ENCODE results near the gene FAM222A.

Gene FAM222A

DNA sequence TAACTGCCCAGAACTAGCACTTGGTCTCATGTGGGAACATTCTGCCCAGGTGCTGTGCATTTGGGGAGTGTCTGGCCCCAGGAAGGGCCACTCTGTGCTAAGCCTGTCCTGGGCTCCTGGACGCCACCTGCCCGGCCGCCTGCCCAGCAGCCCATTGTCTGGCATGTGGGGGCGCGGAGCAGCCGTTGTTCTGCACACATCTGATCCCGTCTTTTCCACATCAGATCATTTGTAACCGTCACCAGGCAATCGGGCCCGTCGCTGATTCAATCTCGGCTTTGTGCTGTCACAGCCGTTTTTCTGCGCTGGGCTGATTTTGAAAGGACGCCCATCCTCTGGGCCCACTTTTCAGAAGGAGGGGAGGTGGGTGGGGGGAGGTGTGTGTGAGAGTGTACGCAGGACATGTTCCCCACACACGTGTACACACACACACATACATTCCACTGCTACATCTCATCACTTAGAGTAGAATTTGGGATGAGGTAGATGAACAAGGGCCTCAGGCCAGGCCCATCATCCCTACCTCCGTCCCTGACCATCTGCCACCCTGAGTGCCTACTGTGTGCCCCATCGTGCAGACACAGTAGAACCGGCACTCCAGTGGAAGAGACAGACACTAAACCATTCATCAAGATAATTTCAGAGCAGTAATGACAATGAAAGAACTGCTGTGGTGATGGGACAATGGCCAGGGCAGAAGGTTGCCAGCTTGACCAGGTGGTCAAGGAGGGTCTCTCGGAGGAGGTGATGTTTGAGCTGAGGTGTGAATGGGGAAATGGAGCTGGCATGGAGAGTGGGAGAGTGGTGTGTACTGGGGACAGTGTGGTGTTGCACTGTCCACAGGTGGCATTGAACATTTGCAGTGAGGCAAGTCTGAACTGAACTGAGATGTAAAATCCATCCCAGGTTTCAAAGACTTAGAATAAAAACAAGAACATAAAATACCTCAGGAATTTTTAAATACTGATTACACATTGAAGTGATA, 19.0 kb downstream of the FAM222A start:
- no peaks in the 10 kb centered on the region for H3K9me3 ChIP-seq (ENCODE audit: low read depth, low read length)
- H3K27ac ChIP-seq, result no peak overlapping the region

DNA sequence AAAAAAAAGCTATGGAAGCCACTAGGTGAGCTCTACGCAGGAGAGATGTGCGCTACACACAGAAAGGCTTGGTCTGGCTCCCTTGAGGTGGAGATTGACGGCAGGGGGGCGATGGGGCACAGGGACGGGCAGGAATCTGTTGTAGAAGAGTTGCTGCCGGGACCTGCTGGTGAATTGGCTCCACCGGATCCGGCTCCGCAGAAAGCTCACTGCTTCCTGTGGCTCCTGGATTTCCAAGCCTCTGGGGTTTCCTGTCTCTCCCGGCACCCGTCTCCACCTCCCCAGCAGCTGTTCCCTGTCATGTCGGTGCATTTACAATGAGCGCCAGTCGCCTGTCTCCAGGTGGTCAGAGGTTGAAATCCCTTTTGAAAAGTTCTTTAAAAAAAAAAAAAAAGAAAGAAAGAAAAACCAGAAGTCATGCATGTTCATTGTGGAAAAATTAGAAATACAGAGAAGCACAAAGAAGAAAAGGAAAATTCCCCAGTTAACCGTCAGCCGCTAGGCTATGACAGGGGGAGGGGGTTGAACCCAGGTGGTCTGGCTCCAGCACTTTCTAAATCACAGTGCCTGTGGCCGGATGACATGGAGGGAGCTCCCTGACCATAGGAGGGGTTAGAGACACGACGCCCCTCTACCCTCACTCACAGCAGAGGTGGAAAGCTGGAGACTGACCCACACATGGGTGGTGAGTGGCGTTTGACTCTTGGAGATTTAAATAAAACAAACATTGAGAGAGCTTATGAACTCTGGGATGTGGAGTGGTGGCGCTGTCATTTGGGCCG, 20.8 kb downstream of the FAM222A start:
- no peak for TF ChIP-seq POLR2AphosphoS5 (IDR thresholded peaks at IDR 0.05; ENCODE audit: borderline replicate concordance, low read depth, low read length)
- TF ChIP-seq FOXP2 (optimal IDR thresholded peaks at IDR 0.05; ENCODE audit: control extremely low read depth, extremely low read length, insufficient read depth), result no peak
- TF ChIP-seq EZH2 (IDR thresholded peaks at IDR 0.05), result no peak
- DNase-seq (ENCODE audit: low read depth, low spot score), result no peak
- H3K27ac ChIP-seq, result no peak overlapping the region
- H3K4me3 ChIP-seq, result no peak overlapping the region
- no peak overlapping the region for H3K9ac ChIP-seq (ENCODE audit: insufficient read length)
- H3K36me3 ChIP-seq (ENCODE audit: insufficient read depth, low read length), result no peaks in the 10 kb centered on the region
- no peaks in the 10 kb centered on the region for H3K9me3 ChIP-seq (ENCODE audit: low read depth, low read length)

More for the DNA sequence above, 19.0 kb downstream of the FAM222A start:
- no peak for TF ChIP-seq POLR2AphosphoS5 (IDR thresholded peaks at IDR 0.05; ENCODE audit: borderline replicate concordance, low read depth, low read length)
- no peak for TF ChIP-seq EZH2 (IDR thresholded peaks at IDR 0.05)
- no peaks in the 10 kb centered on the region for H3K36me3 ChIP-seq (ENCODE audit: insufficient read depth, low read length)
- DNase-seq (ENCODE audit: low read depth, low spot score), result no peak
- H3K9ac ChIP-seq (ENCODE audit: insufficient read length), result no peak overlapping the region
- H3K4me3 ChIP-seq, result no peak overlapping the region

DNA sequence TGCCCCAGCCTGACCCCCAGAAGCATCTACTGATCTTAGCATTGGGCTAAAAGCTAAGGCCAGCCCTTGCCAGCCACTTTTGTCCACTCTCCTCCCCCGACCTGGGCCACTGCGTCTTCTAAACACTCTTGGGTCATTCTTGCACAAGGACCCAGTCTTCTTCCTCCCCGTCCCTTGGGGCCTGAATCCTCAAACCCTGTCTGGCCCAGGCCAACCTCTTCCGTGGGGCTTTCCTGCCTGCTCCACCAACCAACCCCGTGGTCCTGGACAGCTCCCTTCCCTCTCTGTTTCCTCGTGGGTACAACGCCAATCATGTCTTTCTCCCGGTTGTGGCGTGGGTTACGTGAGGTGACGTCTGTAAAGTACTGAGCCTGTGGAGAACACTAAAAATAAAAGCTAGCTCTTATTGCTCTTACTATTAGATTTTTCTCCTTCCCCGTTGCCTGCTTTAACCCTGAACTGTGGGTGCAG, 21.5 kb downstream of the FAM222A start:
- no peak overlapping the region for H3K27ac ChIP-seq
- DNase-seq (ENCODE audit: low read depth, low spot score), result no peak
- H3K4me3 ChIP-seq, result no peak overlapping the region
- H3K36me3 ChIP-seq (ENCODE audit: insufficient read depth, low read length), result no peaks in the 10 kb centered on the region
- H3K9me3 ChIP-seq (ENCODE audit: low read depth, low read length), result no peaks in the 10 kb centered on the region
- no peak for TF ChIP-seq FOXP2 (optimal IDR thresholded peaks at IDR 0.05; ENCODE audit: control extremely low read depth, extremely low read length, insufficient read depth)
- no peak for TF ChIP-seq EZH2 (IDR thresholded peaks at IDR 0.05)
- no peak for TF ChIP-seq POLR2AphosphoS5 (IDR thresholded peaks at IDR 0.05; ENCODE audit: borderline replicate concordance, low read depth, low read length)
- H3K9ac ChIP-seq (ENCODE audit: insufficient read length), result no peak overlapping the region

DNA sequence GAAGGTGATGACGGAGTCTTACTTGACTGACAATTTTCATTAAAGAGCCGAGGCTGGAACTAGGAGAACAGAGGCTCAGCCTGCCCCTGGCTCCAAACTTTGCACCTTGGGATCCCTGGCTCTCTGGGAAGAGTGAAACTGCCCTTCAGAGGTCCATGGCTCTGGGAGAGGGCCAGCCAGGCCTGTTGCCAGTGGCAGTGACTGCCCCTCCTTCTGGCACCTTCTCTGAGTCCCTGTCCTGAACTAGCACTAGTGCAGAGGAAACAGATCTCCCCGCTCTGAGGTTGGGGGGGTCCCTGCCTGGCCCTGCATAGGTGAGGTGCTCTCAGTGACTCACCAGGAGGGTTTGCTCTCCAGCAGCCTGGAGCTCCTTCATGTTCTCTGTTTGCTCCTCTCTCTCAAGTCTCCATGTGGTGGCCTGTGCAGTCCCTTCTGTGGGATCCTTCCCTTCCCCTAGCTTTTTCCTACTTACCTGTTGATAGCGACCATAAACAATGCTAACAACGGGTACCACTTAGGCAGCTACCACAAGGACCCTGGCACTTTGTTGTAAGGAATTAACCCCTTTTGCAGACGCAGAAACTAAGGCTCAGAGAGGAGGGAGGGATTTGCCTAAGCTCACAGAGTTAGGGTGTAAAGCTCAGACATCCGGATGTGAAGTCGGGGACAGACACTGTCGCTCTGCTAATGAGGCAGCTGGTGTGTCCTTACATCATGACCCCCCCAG, 22.4 kb downstream of the FAM222A start:
- Histone ChIP-seq H3K4me3 (no peak overlapping the region), H3K9ac (ENCODE audit: insufficient read length) (no peak overlapping the region), H3K36me3 (ENCODE audit: insufficient read depth, low read length) (no peaks in the 10 kb centered on the region), H3K9me3 (ENCODE audit: low read depth, low read length) (no peaks in the 10 kb centered on the region), H3K27ac (no peak overlapping the region)
- TF ChIP-seq POLR2AphosphoS5 (IDR thresholded peaks at IDR 0.05; ENCODE audit: borderline replicate concordance, low read depth, low read length) (no peak), EZH2 (IDR thresholded peaks at IDR 0.05) (no peak), FOXP2 (optimal IDR thresholded peaks at IDR 0.05; ENCODE audit: control extremely low read depth, extremely low read length, insufficient read depth) (no peak)
- DNase-seq (ENCODE audit: low read depth, low spot score), result no peak

DNA sequence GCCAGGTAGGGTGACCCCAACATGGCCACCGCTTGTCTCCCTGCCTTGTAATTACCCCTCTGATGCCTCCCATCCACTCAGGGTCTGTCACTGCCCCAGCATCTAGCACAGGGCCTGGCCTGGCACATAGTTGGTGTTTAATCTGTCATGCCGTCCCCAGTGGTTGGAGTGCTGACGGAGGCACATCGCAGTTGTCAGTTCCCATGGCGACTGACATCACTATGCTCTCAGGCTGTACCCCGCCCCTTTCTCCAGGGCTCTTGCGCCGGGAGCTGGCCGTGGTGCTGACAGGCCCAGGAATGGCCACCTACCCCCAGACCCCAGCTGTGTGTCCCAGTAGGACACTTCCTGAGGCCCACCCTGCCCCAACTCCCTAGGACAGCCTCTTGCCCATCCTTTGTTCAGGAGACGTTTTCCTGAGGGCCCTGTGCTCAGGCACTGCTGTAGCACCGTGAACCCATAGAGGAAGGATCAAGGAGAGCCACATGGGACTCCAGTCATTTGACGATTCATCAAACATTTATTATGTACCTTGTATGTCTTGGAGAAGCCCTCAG, 23.0 kb downstream of the FAM222A start:
- Histone ChIP-seq H3K9ac (ENCODE audit: insufficient read length) (no peak overlapping the region), H3K36me3 (ENCODE audit: insufficient read depth, low read length) (no peaks in the 10 kb centered on the region), H3K4me3 (no peak overlapping the region), H3K9me3 (ENCODE audit: low read depth, low read length) (no peaks in the 10 kb centered on the region), H3K27ac (no peak overlapping the region)
- no peak for DNase-seq (ENCODE audit: low read depth, low spot score)
- TF ChIP-seq POLR2AphosphoS5 (IDR thresholded peaks at IDR 0.05; ENCODE audit: borderline replicate concordance, low read depth, low read length) (no peak), EZH2 (IDR thresholded peaks at IDR 0.05) (no peak), FOXP2 (optimal IDR thresholded peaks at IDR 0.05; ENCODE audit: control extremely low read depth, extremely low read length, insufficient read depth) (no peak)

DNA sequence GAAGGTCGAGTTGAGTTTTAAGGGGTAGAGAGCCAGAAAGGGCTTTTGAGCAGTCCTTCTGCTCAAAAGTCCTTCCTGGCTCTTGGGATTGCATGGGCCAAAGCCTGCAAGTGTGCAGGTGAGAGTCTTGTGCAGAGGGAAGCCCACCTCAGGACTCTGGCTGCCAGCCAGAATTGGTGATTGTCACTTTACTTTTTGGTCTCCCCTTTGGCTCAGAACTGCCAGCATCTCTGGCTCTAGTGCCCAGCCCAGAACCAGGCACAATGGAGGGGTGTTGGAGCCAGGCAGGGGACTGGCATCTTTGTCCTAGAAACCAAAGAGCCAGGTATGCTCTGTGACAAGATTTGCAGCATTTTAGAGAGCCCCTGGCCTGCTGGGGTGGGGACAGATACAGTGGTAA, 23.5 kb downstream of the FAM222A start:
- no peaks in the 10 kb centered on the region for H3K36me3 ChIP-seq (ENCODE audit: insufficient read depth, low read length)
- no peak overlapping the region for H3K27ac ChIP-seq
- no peak overlapping the region for H3K4me3 ChIP-seq
- TF ChIP-seq FOXP2 (optimal IDR thresholded peaks at IDR 0.05; ENCODE audit: control extremely low read depth, extremely low read length, insufficient read depth) (no peak), POLR2AphosphoS5 (IDR thresholded peaks at IDR 0.05; ENCODE audit: borderline replicate concordance, low read depth, low read length) (no peak), EZH2 (IDR thresholded peaks at IDR 0.05) (no peak)
- no peaks in the 10 kb centered on the region for H3K9me3 ChIP-seq (ENCODE audit: low read depth, low read length)
- no peak for DNase-seq (ENCODE audit: low read depth, low spot score)
- no peak overlapping the region for H3K9ac ChIP-seq (ENCODE audit: insufficient read length)

DNA sequence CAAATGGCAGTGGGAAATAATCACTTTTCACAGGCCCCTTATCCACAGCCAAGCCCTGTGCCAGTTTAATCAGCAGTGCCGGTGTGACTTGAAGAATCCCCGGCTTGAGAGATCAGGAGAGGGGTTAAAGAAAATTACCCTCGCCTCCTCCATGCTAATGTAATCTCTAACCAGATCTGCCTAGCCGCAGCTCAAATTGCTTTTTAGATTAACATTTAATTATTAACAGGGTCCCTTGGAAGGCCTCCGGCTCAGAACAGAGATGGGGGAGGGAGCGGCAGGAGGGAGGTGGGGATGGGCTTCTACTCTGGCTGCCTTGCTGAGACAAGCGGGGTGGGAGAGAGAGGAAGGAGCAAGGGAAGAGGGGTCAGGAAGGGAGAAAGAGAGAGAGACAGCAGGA, 24.0 kb downstream of the FAM222A start:
- TF ChIP-seq EZH2 (IDR thresholded peaks at IDR 0.05) (no peak), POLR2AphosphoS5 (IDR thresholded peaks at IDR 0.05; ENCODE audit: borderline replicate concordance, low read depth, low read length) (no peak), FOXP2 (optimal IDR thresholded peaks at IDR 0.05; ENCODE audit: control extremely low read depth, extremely low read length, insufficient read depth) (no peak)
- H3K27ac ChIP-seq, result no peak overlapping the region
- no peak for DNase-seq (ENCODE audit: low read depth, low spot score)

More for the DNA sequence above, 24.0 kb downstream of the FAM222A start:
- Histone ChIP-seq H3K36me3 (ENCODE audit: insufficient read depth, low read length) (no peaks in the 10 kb centered on the region), H3K9me3 (ENCODE audit: low read depth, low read length) (no peaks in the 10 kb centered on the region), H3K9ac (ENCODE audit: insufficient read length) (no peak overlapping the region), H3K4me3 (no peak overlapping the region)
